DOHH2 (cell line): ENCODE data around the gene OR8D1.

ENCODE experiments used
- CTCF ChIP-seq: fragments of 200-600 bp; sonication (generic); IDR thresholded peaks from one replicate; pipeline ENCODE4 v1.5.1; 2014; ENCODE audit warnings: antibody characterized with exemption, mild to moderate bottlenecking, low read depth, low read length; ENCODE audit not compliant: poor library complexity, severe bottlenecking
- EZH2phosphoT487 ChIP-seq: fragments of 200-600 bp; sonication (generic); IDR thresholded peaks from 2 replicates; pipeline ENCODE4 v1.6.1; 2017; ENCODE audit warnings: borderline replicate concordance, mild to moderate bottlenecking, antibody characterized with exemption, low read length, moderate library complexity, mixed read lengths

- TF ChIP-seq CTCF = no peak
- TF ChIP-seq EZH2phosphoT487 = no peak
These were observed 618 bp downstream of the OR8D1 start for GRCh38 chr11:124313131-124313530.
